ENCODE results near the gene ZNF80. TPM values are rescaled to one million over a fixed set of nuclear protein-coding genes. Genes with fewer than 3 reads are reported as not detected.

Gene ZNF80
- total RNA-seq, 2 donors from 2014 or later = not detected

DNA sequence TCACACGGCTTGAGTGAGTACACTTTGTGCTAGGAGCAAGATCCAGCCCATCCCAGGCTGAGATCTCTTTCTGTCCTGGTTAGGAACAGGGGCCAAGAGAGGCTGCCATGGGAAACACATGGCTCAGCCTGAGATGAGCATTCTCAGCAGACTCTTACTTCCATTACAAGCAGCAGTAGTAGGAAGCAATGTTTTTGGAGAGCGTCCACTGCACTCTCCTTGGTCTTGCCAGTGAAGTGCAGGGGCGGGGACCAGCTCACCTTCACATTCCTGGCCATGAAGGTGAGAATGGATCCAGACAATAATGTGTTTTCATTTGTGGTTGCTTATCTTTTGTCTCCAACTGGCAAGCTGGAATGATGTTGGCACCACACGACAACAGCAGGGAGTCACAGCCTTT is 24.7 kb downstream of the ZNF80 start:
- no peaks in the 10 kb centered on the region for H3K36me3 ChIP-seq
- H3K4me3 ChIP-seq = no peak overlapping the region
- ATAC-seq (ENCODE audit: insufficient number of reproducible peaks, low FRiP score, low read depth) = no peak

DNA sequence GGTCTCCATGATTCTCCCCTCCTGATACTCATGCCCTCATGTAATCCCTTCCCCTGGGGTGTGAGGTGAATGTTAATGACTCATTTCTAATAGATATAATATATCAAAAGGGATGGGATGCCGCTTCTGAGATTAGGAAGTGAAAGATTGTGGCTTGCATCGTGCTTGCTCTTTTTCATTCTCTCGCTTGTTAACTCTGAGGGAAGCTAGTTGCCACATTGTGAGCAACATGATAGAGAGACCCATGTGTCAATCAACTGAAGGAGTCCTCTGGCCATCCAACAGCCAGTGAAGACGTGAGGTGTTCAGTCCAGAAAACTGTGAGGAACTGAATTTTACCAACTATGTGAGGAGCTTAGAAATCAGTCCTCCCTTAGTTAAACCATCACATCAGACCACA is 29.6 kb downstream of the ZNF80 start:
- no peak for DNase-seq (ENCODE audit: low spot score)
- Histone ChIP-seq H3K4me1 (ENCODE audit: control insufficient read depth in 1 of 2, low read depth in 2 of 2) (no peaks in the 10 kb centered on the region), H3K36me3 (no peaks in the 10 kb centered on the region), H3K4me3 (no peak overlapping the region), H3K9me3 (no peaks in the 10 kb centered on the region), H3K27me3 (replicated peaks; ENCODE audit: insufficient read depth) (no peaks in the 10 kb centered on the region), H3K27ac (no peak overlapping the region)
- TF ChIP-seq, protein P1, sequence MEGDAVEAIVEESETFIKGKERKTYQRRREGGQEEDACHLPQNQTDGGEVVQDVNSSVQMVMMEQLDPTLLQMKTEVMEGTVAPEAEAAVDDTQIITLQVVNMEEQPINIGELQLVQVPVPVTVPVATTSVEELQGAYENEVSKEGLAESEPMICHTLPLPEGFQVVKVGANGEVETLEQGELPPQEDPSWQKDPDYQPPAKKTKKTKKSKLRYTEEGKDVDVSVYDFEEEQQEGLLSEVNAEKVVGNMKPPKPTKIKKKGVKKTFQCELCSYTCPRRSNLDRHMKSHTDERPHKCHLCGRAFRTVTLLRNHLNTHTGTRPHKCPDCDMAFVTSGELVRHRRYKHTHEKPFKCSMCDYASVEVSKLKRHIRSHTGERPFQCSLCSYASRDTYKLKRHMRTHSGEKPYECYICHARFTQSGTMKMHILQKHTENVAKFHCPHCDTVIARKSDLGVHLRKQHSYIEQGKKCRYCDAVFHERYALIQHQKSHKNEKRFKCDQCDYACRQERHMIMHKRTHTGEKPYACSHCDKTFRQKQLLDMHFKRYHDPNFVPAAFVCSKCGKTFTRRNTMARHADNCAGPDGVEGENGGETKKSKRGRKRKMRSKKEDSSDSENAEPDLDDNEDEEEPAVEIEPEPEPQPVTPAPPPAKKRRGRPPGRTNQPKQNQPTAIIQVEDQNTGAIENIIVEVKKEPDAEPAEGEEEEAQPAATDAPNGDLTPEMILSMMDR (IDR thresholded peaks at IDR 0.05) = no peak
- ATAC-seq (ENCODE audit: insufficient number of reproducible peaks, low FRiP score, low read depth) = no peak

More for the DNA sequence above, 24.7 kb downstream of the ZNF80 start:
- Histone ChIP-seq H3K4me1 (ENCODE audit: control insufficient read depth in 1 of 2, low read depth in 2 of 2) (peaks cover 0 to 6% of the 10 kb centered on the region in 2 donors), H3K27me3 (replicated peaks; ENCODE audit: insufficient read depth) (no peaks in the 10 kb centered on the region), H3K9me3 (no peaks in the 10 kb centered on the region), H3K27ac (no peak overlapping the region)
- DNase-seq (ENCODE audit: low spot score) = no peak
- TF ChIP-seq, protein P1 (IDR thresholded peaks at IDR 0.05) = no peak

DNA sequence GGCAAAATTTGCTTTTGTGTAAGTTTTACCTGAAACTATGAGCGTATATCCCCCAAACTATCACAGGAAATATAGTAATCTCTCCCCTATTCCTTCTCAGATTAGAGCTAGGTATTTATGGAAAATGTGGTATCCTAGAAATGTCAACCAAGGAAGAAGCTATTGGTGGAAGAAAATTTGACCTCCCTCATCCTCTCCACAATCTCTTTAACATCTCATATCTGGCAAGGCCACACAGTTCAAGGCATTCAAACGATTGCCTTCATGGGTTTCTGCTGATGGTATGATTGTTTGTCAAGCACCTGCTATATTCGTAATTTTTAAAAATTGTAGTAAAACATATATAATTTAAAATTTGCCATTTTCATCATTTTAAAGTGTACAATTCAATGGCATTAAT is 31.0 kb downstream of the ZNF80 start:
- ATAC-seq (ENCODE audit: insufficient number of reproducible peaks, low FRiP score, low read depth) (no peak), DNase-seq (ENCODE audit: low spot score) (no peak)
- H3K4me1 ChIP-seq (ENCODE audit: control insufficient read depth in 1 of 2, low read depth in 2 of 2) = no peaks in the 10 kb centered on the region
- H3K27ac ChIP-seq = no peak overlapping the region
- no peaks in the 10 kb centered on the region for H3K36me3 ChIP-seq
- no peaks in the 10 kb centered on the region for H3K27me3 ChIP-seq (replicated peaks; ENCODE audit: insufficient read depth)
- no peak overlapping the region for H3K4me3 ChIP-seq
- H3K9me3 ChIP-seq = no peaks in the 10 kb centered on the region
- TF ChIP-seq, protein P1 (IDR thresholded peaks at IDR 0.05) = no peak

DNA sequence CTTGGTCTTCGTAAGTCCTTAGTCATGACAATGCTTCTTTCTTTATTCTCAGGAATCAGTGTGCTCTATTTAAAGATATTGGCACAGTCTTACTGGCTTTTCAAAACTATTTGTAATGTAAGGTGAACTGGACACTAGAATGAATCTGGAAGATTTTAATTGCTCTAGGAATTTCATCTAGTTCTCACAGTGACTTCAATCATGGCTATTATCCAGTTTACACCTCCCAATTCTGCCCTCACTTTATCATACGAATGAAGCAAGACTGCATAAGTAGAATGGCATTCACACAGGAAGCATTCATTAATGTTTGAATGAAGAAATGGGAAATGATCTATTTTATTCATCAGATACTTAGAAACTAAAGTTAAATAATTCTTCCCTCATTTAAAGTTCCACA is 31.8 kb downstream of the ZNF80 start:
- H3K27me3 ChIP-seq (replicated peaks; ENCODE audit: insufficient read depth) = no peaks in the 10 kb centered on the region
- DNase-seq (ENCODE audit: low spot score) (no peak), ATAC-seq (ENCODE audit: insufficient number of reproducible peaks, low FRiP score, low read depth) (no peak)
- H3K4me3 ChIP-seq = no peak overlapping the region
- H3K36me3 ChIP-seq = no peaks in the 10 kb centered on the region
- TF ChIP-seq, protein P1 (IDR thresholded peaks at IDR 0.05) = no peak
- H3K27ac ChIP-seq = no peak overlapping the region
- no peaks in the 10 kb centered on the region for H3K4me1 ChIP-seq (ENCODE audit: control insufficient read depth in 1 of 2, low read depth in 2 of 2)
- no peaks in the 10 kb centered on the region for H3K9me3 ChIP-seq

DNA sequence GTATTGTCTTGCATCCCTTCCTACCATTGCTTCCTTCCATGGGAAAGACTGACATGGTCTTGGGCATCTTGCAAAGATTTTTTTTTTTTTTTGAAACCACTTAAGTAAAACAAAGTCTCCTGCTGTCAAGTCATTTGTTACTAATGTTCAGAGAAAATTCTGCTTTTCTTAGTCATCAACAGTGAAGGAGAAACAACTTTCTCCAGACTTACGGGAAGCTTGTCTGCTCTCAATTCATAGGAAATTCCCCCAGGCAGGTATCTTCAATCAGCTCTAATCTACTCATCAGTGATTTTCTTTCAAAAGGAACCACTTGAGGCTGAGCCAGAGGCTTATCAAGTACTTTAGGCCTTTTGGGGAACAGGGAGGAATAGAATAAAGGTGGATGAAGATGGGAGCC is 42.6 kb downstream of the ZNF80 start:
- Histone ChIP-seq H3K4me3 (no peak overlapping the region), H3K27ac (no peak overlapping the region)

More for the DNA sequence above, 42.6 kb downstream of the ZNF80 start:
- no peaks in the 10 kb centered on the region for H3K36me3 ChIP-seq
- no peaks in the 10 kb centered on the region for H3K27me3 ChIP-seq (replicated peaks; ENCODE audit: insufficient read depth)
- no peak for ATAC-seq (ENCODE audit: insufficient number of reproducible peaks, low FRiP score, low read depth)
- H3K9me3 ChIP-seq = no peaks in the 10 kb centered on the region
- TF ChIP-seq, protein P1 (IDR thresholded peaks at IDR 0.05) = no peak
- no peak for DNase-seq (ENCODE audit: low spot score)
- H3K4me1 ChIP-seq (ENCODE audit: control insufficient read depth in 1 of 2, low read depth in 2 of 2) = no peaks in the 10 kb centered on the region

Measured in thoracic aorta (tissue), 2 donors.